SU-DHL-6 (cell line): ENCODE data around the gene DES.

Experiments used
- H2AFZ ChIP-seq: fragments of 200-600 bp; sonication (generic); 2 replicates; pipeline ENCODE4 v1.6.1; 2014; ENCODE audit warnings: low read depth, mild to moderate bottlenecking, moderate library complexity, mixed read lengths, antibody characterized with exemption, low read length; ENCODE audit not compliant: severe bottlenecking
- H3F3A ChIP-seq: fragments of 200-600 bp; shearing (Covaris generic); 2 replicates; pipeline ENCODE4 v1.6.0; 2016; ENCODE audit warnings: antibody characterized with exemption, mild to moderate bottlenecking; ENCODE audit not compliant: insufficient read depth
- H3K27ac ChIP-seq: fragments of 200-600 bp; sonication (generic); 2 replicates; pipeline ENCODE4 v1.5.1; 2016; ENCODE audit warnings: low read depth, mild to moderate bottlenecking, low read length, moderate library complexity, mixed read lengths
- H3K27me3 ChIP-seq: fragments of 200-600 bp; sonication (generic), shearing (Covaris generic); 2 replicates; pipeline ENCODE4 v1.6.0; 2014; ENCODE audit warnings: mild to moderate bottlenecking, low read length
- H3K36me3 ChIP-seq: fragments of 200-600 bp; sonication (generic); 2 replicates; pipeline ENCODE4 v1.6.1; 2014; ENCODE audit warnings: mild to moderate bottlenecking, low read length, mixed read lengths
- H3K4me2 ChIP-seq: fragments of 300-600, 200-600 bp; shearing (Covaris generic), sonication (generic); 2 replicates; pipeline ENCODE4 v1.6.0; 2014; ENCODE audit warnings: low read length, low read depth, mild to moderate bottlenecking; ENCODE audit not compliant: poor library complexity, severe bottlenecking
- H3K4me3 ChIP-seq: fragments of 200-600 bp; sonication (generic); 2 replicates; pipeline ENCODE4 v1.5.1; 2014; ENCODE audit warnings: antibody characterized with exemption, low read length, mild to moderate bottlenecking, mixed read lengths; ENCODE audit not compliant: insufficient read depth, poor library complexity, severe bottlenecking
- H3K79me2 ChIP-seq: fragments of 200-600 bp; sonication (generic); 2 replicates; pipeline ENCODE4 v1.6.1; 2014; ENCODE audit warnings: mild to moderate bottlenecking, low read length, moderate library complexity; ENCODE audit not compliant: insufficient read depth
- H3K9ac ChIP-seq: fragments of 200-600 bp; sonication (generic); 2 replicates; pipeline ENCODE4 v1.7.0; 2014; ENCODE audit warnings: mild to moderate bottlenecking, low read length
- H3K9me2 ChIP-seq: fragments of 200-600 bp; sonication (generic); replicated peaks from 2 replicates; pipeline ENCODE4 v1.6.1; 2014; ENCODE audit warnings: low read length; ENCODE audit not compliant: insufficient read depth
- H3K9me3 ChIP-seq: fragments of 200-600 bp; sonication (generic); 2 replicates; pipeline ENCODE4 v1.6.1; 2014; ENCODE audit warnings: low read length, mixed read lengths; ENCODE audit not compliant: insufficient read depth
- H4K20me1 ChIP-seq: fragments of 200-600 bp; sonication (generic); 2 replicates; pipeline ENCODE4 v1.6.1; 2014; ENCODE audit warnings: low read depth, mild to moderate bottlenecking, antibody characterized with exemption, low read length, moderate library complexity, mixed read lengths
- CTCF ChIP-seq: fragments of 200-600 bp; sonication (generic); IDR thresholded peaks from one replicate; pipeline ENCODE4 v1.5.1; 2017; ENCODE audit warnings: antibody characterized with exemption, mild to moderate bottlenecking, low read length, moderate library complexity; ENCODE audit not compliant: insufficient read depth, poor library complexity, severe bottlenecking
- EZH2phosphoT487 ChIP-seq: fragments of 200-600 bp; sonication (generic), shearing (Covaris generic); conservative IDR thresholded peaks from 2 replicates; pipeline ENCODE4 v1.6.1; 2018; ENCODE audit warnings: mild to moderate bottlenecking, antibody characterized with exemption, low read length, moderate library complexity, mixed read lengths

The DES gene

GRCh38 chr2:219418155-219419011, at the start of gene DES:
Gene DES, plus strand, starts transcription at chr2:219418377. Its CDS starts 86 bp downstream, at chr2:219418463.
- Histone ChIP-seq H2AFZ (no peak within 1 kb of the TSS), H4K20me1 (no peaks in the 10 kb centered on the region), H3K27me3 (no peaks in the 10 kb centered on the region), H3K27ac (no peak within 1 kb of the TSS), H3F3A (no peaks in the 10 kb centered on the region), H3K79me2 (no peaks in the 10 kb centered on the region), H3K36me3 (no peaks in the 10 kb centered on the region), H3K4me3 (no peak within 1 kb of the TSS), H3K4me2 (no peak within 1 kb of the TSS), H3K9me2 (no peaks in the 10 kb centered on the region), H3K9ac (no peak within 1 kb of the TSS), H3K9me3 (no peaks in the 10 kb centered on the region)
- TF ChIP-seq EZH2phosphoT487 (no peak), CTCF (no peak)

GRCh38 chr2:219368690-219369191, 49.4 kb upstream of the DES start:
- Histone ChIP-seq H3K4me3 (no peak overlapping the region), H2AFZ (no peak overlapping the region), H3K36me3 (no peaks in the 10 kb centered on the region), H4K20me1 (no peaks in the 10 kb centered on the region), H3K79me2 (no peaks in the 10 kb centered on the region), H3K9me2 (no peaks in the 10 kb centered on the region), H3K9me3 (no peaks in the 10 kb centered on the region), H3K9ac (no peak overlapping the region), H3K27ac (no peak overlapping the region), H3F3A (no peaks in the 10 kb centered on the region), H3K4me2 (no peak overlapping the region), H3K27me3 (no peaks in the 10 kb centered on the region)
- TF ChIP-seq CTCF (no peak), EZH2phosphoT487 (no peak)

- Histone ChIP-seq H3K36me3 (no peaks in the 10 kb centered on the region), H3K79me2 (no peaks in the 10 kb centered on the region), H3K27me3 (no peaks in the 10 kb centered on the region), H3K4me2 (no peak overlapping the region), H3K9ac (no peak overlapping the region), H2AFZ (no peak overlapping the region), H3K27ac (no peak overlapping the region), H4K20me1 (no peaks in the 10 kb centered on the region), H3K9me2 (no peaks in the 10 kb centered on the region), H3K4me3 (no peak overlapping the region), H3F3A (no peaks in the 10 kb centered on the region), H3K9me3 (no peaks in the 10 kb centered on the region)
- TF ChIP-seq CTCF (no peak), EZH2phosphoT487 (no peak)
Measured at GRCh38 chr2:219369447-219369861, 48.7 kb upstream of the DES start.
